GM21723 (cell line): ENCODE measurements around the gene FRMD4B.
"Not testable (repeated sequence)": the region's sequence is repeated elsewhere in the genome, so short reads cannot be mapped to it uniquely, and the experiment has no call there.

Source experiments
- ATAC-seq: cut with Tn5 transposase; IDR thresholded peaks from one replicate; pipeline ENCODE4 v1.9.1; 2021; ENCODE audit warnings: mild to moderate bottlenecking, moderate library complexity; ENCODE audit not compliant: unreplicated experiment

The FRMD4B gene

GRCh38 chr3:69292185-69292584 is 93.7 kb downstream of the FRMD4B start:
- no peak for ATAC-seq

GRCh38 chr3:69290430-69290829 is 95.5 kb downstream of the FRMD4B start:
- no peak for ATAC-seq

- no peak for ATAC-seq
Measured at GRCh38 chr3:69290006-69290405, 95.9 kb downstream of the FRMD4B start.

GRCh38 chr3:69288161-69288895 is 97.6 kb downstream of the FRMD4B start:
- ATAC-seq: no peak

- ATAC-seq: no peak
Measured at GRCh38 chr3:69283913-69284611, 101.8 kb downstream of the FRMD4B start.

- ATAC-seq: no peak
Measured at GRCh38 chr3:69283496-69283895, 102.4 kb downstream of the FRMD4B start.

GRCh38 chr3:69282181-69282580 is 103.7 kb downstream of the FRMD4B start:
- no peak for ATAC-seq

GRCh38 chr3:69277403-69277802 is 108.5 kb downstream of the FRMD4B start:
- not testable (repeated sequence) for ATAC-seq

GRCh38 chr3:69276884-69277283 is 109.0 kb downstream of the FRMD4B start:
- ATAC-seq: no peak

- ATAC-seq: not testable (repeated sequence)
Measured at GRCh38 chr3:69276191-69276590, 109.7 kb downstream of the FRMD4B start.

- no peak for ATAC-seq
Measured at GRCh38 chr3:69273896-69274295, 112.0 kb downstream of the FRMD4B start.

- ATAC-seq: no peak
Measured at GRCh38 chr3:69272556-69272955, 113.3 kb downstream of the FRMD4B start.

- no peak for ATAC-seq
Measured at GRCh38 chr3:69271098-69271497, 114.8 kb downstream of the FRMD4B start.

- no peak for ATAC-seq
Measured at GRCh38 chr3:69266585-69266984, 119.3 kb downstream of the FRMD4B start.

- ATAC-seq: not testable (repeated sequence)
Measured at GRCh38 chr3:69266071-69266470, 119.8 kb downstream of the FRMD4B start.

- not testable (repeated sequence) for ATAC-seq
Measured at GRCh38 chr3:69260843-69261405, 125.0 kb downstream of the FRMD4B start.

- ATAC-seq: no peak
Measured at GRCh38 chr3:69260216-69260787, 125.6 kb downstream of the FRMD4B start.

- no peak for ATAC-seq
Measured at GRCh38 chr3:69259125-69259524, 126.8 kb downstream of the FRMD4B start.

GRCh38 chr3:69255928-69256327 is 130.0 kb downstream of the FRMD4B start:
- no peak for ATAC-seq

- no peak for ATAC-seq
Measured at GRCh38 chr3:69254351-69254750, 131.5 kb downstream of the FRMD4B start.

- ATAC-seq: no peak
Measured at GRCh38 chr3:69252631-69253030, 133.3 kb downstream of the FRMD4B start.

GRCh38 chr3:69252141-69252540 is 133.7 kb downstream of the FRMD4B start:
- ATAC-seq: no peak
